Measurements from ENCODE around the gene PIGM.

The PIGM gene

DNA sequence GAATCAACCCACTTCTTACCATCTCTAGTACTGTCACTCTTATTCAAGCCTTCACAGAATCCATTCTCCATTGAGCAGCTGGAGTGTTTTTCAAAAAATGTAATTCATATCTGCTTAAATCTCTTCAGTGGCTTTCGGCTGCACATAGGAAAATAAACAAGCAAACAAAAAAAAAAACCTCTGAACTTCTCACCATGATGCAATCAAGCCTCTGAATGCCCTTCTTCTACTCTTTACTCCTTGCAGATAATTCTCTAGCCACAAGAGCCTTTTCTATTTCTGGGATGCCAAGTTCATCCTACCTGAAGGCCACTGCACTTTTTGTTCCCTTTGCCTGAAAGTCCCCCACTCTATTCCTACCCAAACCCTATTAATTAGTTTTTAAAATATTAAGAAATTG, 14.2 kb downstream of the PIGM start:
- Histone ChIP-seq H2BK120ac (ENCODE audit: low read depth, low read length) (no peak overlapping the region), H3K4me1 (ENCODE audit: control insufficient read depth in 2 of 2, insufficient read depth in 1 of 2, low read depth in 1 of 2, low read length in 2 of 2) (peaks cover 0 to 6% of the 10 kb centered on the region in 2 donors), H3K9me3 (replicated peaks in 1 of 2; ENCODE audit: control insufficient read depth in 2 of 2, insufficient read depth in 1 of 2, low read depth in 1 of 2, low read length in 2 of 2) (no peaks in the 10 kb centered on the region), H3K14ac (ENCODE audit: low read length) (no peak overlapping the region), H3K4ac (ENCODE audit: low read length) (no peak overlapping the region), H3K4me3 (ENCODE audit: low read length in 2 of 2) (no peak overlapping the region), H2BK5ac (ENCODE audit: low read length) (no peak overlapping the region), H3K18ac (ENCODE audit: low read length) (no peak overlapping the region), H2BK12ac (ENCODE audit: low read length) (no peak overlapping the region), H2AK5ac (ENCODE audit: low read depth, low read length) (no peak overlapping the region), H2BK15ac (ENCODE audit: low read length) (no peak overlapping the region), H3K79me1 (ENCODE audit: low read depth, low read length) (no peaks in the 10 kb centered on the region), H3K23ac (ENCODE audit: low read depth, low read length, poor library complexity) (no peak overlapping the region), H3K4me2 (ENCODE audit: insufficient read depth, low read length, poor library complexity, severe bottlenecking) (no peak overlapping the region), H2AFZ (ENCODE audit: low read length) (no peak overlapping the region), H3K27me3 (ENCODE audit: control insufficient read depth in 3 of 3, insufficient read depth in 3 of 3, low read depth in 1 of 3, low read length in 3 of 3) (peaks cover 0 to 68% (median 0%) of the 10 kb centered on the region in 3 experiments), H4K91ac (ENCODE audit: low read depth, low read length, poor library complexity) (no peak overlapping the region), H3K27ac (replicated peaks; ENCODE audit: low read length) (no peak overlapping the region), H3K36me3 (replicated peaks in 1 of 2; ENCODE audit: control insufficient read depth in 2 of 2, insufficient read depth in 2 of 2, low read length in 2 of 2) (no peaks in the 10 kb centered on the region), H3K9ac (ENCODE audit: low read depth, low read length, poor library complexity) (no peak overlapping the region), H4K8ac (ENCODE audit: low read depth, low read length) (no peak overlapping the region)
- DNase-seq (ENCODE audit: low spot score), result no peak
- WGBS, 2 donors (ENCODE audit: extremely low coverage in 2 of 2, insufficient read length in 2 of 2, insufficient replicate concordance in 1 of 2), result no CpG with 5 or more reads among the region's 1 CpG

DNA sequence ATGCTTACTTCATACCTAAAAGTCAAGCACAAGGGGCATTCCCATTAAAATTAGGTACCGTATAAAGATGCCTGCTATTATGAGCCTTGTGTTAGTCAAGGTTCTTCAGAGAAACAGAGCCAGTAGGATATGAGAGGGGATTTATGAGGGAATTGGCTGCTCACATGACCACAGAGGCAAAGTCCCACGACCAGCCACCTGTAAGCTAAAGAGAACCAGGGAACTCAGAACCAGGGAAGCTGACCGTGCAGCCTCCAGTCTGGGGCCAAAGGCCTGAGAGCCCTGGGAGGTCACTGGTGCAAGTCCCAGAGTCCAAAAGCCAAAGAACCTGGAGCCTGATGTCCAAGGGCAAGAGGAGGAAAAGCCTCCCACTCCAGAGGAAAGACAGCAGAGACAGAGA, 20.0 kb downstream of the PIGM start:
- H3K4me3 ChIP-seq (ENCODE audit: low read length in 2 of 2), result no peak overlapping the region
- no peaks in the 10 kb centered on the region for H3K4me1 ChIP-seq (ENCODE audit: control insufficient read depth in 2 of 2, insufficient read depth in 1 of 2, low read depth in 1 of 2, low read length in 2 of 2)
- H3K4ac ChIP-seq (ENCODE audit: low read length), result no peak overlapping the region
- H3K36me3 ChIP-seq (replicated peaks in 1 of 2; ENCODE audit: control insufficient read depth in 2 of 2, insufficient read depth in 2 of 2, low read length in 2 of 2), result no peaks in the 10 kb centered on the region
- no peak overlapping the region for H3K9ac ChIP-seq (ENCODE audit: low read depth, low read length, poor library complexity)
- no peaks in the 10 kb centered on the region for H3K9me3 ChIP-seq (replicated peaks in 1 of 2; ENCODE audit: control insufficient read depth in 2 of 2, insufficient read depth in 1 of 2, low read depth in 1 of 2, low read length in 2 of 2)
- H3K18ac ChIP-seq (ENCODE audit: low read length), result no peak overlapping the region
- no peak overlapping the region for H3K4me2 ChIP-seq (ENCODE audit: insufficient read depth, low read length, poor library complexity, severe bottlenecking)
- H2BK12ac ChIP-seq (ENCODE audit: low read length), result no peak overlapping the region
- H2BK15ac ChIP-seq (ENCODE audit: low read length), result no peak overlapping the region
- peaks cover 0 to 70% (median 0%) of the 10 kb centered on the region in 3 experiments for H3K27me3 ChIP-seq (ENCODE audit: control insufficient read depth in 3 of 3, insufficient read depth in 3 of 3, low read depth in 1 of 3, low read length in 3 of 3)
- no peak overlapping the region for H2BK5ac ChIP-seq (ENCODE audit: low read length)
- no peak overlapping the region for H3K27ac ChIP-seq (replicated peaks; ENCODE audit: low read length)
- H4K91ac ChIP-seq (ENCODE audit: low read depth, low read length, poor library complexity), result no peak overlapping the region
- no peak overlapping the region for H3K23ac ChIP-seq (ENCODE audit: low read depth, low read length, poor library complexity)
- no peak overlapping the region for H2BK120ac ChIP-seq (ENCODE audit: low read depth, low read length)
- no peak overlapping the region for H2AK5ac ChIP-seq (ENCODE audit: low read depth, low read length)
- H4K8ac ChIP-seq (ENCODE audit: low read depth, low read length), result no peak overlapping the region
- no peak for DNase-seq (ENCODE audit: low spot score)
- H3K79me1 ChIP-seq (ENCODE audit: low read depth, low read length), result no peaks in the 10 kb centered on the region
- no peak overlapping the region for H2AFZ ChIP-seq (ENCODE audit: low read length)
- H3K14ac ChIP-seq (ENCODE audit: low read length), result no peak overlapping the region
- no CpG with 5 or more reads among the region's 3 CpGs for WGBS, 2 donors (ENCODE audit: extremely low coverage in 2 of 2, insufficient read length in 2 of 2, insufficient replicate concordance in 1 of 2)

- H2BK120ac ChIP-seq (ENCODE audit: low read depth, low read length), result no peak overlapping the region
- H3K27ac ChIP-seq (replicated peaks; ENCODE audit: low read length), result no peak overlapping the region
- no peak overlapping the region for H3K4ac ChIP-seq (ENCODE audit: low read length)
- no peak overlapping the region for H2AK5ac ChIP-seq (ENCODE audit: low read depth, low read length)
- H3K79me1 ChIP-seq (ENCODE audit: low read depth, low read length), result no peaks in the 10 kb centered on the region
- H2BK12ac ChIP-seq (ENCODE audit: low read length), result no peak overlapping the region
- H3K23ac ChIP-seq (ENCODE audit: low read depth, low read length, poor library complexity), result no peak overlapping the region
- no peak overlapping the region for H3K9ac ChIP-seq (ENCODE audit: low read depth, low read length, poor library complexity)
- no peak overlapping the region for H2BK15ac ChIP-seq (ENCODE audit: low read length)
- DNase-seq (ENCODE audit: low spot score), result no peak
- no peak overlapping the region for H3K14ac ChIP-seq (ENCODE audit: low read length)
- no peak overlapping the region for H2BK5ac ChIP-seq (ENCODE audit: low read length)
- no peak overlapping the region for H3K4me3 ChIP-seq (ENCODE audit: low read length in 2 of 2)
- H3K9me3 ChIP-seq (replicated peaks in 1 of 2; ENCODE audit: control insufficient read depth in 2 of 2, insufficient read depth in 1 of 2, low read depth in 1 of 2, low read length in 2 of 2), result no peaks in the 10 kb centered on the region
- H2AFZ ChIP-seq (ENCODE audit: low read length), result no peak overlapping the region
- H3K18ac ChIP-seq (ENCODE audit: low read length), result no peak overlapping the region
- no CpG with 5 or more reads among the region's 2 CpGs for WGBS, 2 donors (ENCODE audit: extremely low coverage in 2 of 2, insufficient read length in 2 of 2, insufficient replicate concordance in 1 of 2)
- H3K27me3 ChIP-seq (ENCODE audit: control insufficient read depth in 3 of 3, insufficient read depth in 3 of 3, low read depth in 1 of 3, low read length in 3 of 3), result peaks cover 0 to 58% (median 0%) of the 10 kb centered on the region in 3 experiments
- no peaks in the 10 kb centered on the region for H3K36me3 ChIP-seq (replicated peaks in 1 of 2; ENCODE audit: control insufficient read depth in 2 of 2, insufficient read depth in 2 of 2, low read length in 2 of 2)
- no peak overlapping the region for H4K91ac ChIP-seq (ENCODE audit: low read depth, low read length, poor library complexity)
- H3K4me1 ChIP-seq (ENCODE audit: control insufficient read depth in 2 of 2, insufficient read depth in 1 of 2, low read depth in 1 of 2, low read length in 2 of 2), result no peaks in the 10 kb centered on the region
- H4K8ac ChIP-seq (ENCODE audit: low read depth, low read length), result no peak overlapping the region
- no peak overlapping the region for H3K4me2 ChIP-seq (ENCODE audit: insufficient read depth, low read length, poor library complexity, severe bottlenecking)
These were observed 22.0 kb downstream of the PIGM start for GRCh38 chr1:160009801-160010200.

- Histone ChIP-seq H3K27me3 (ENCODE audit: control insufficient read depth in 3 of 3, insufficient read depth in 3 of 3, low read depth in 1 of 3, low read length in 3 of 3) (peaks cover 0 to 54% (median 0%) of the 10 kb centered on the region in 3 experiments), H3K23ac (ENCODE audit: low read depth, low read length, poor library complexity) (no peak overlapping the region), H3K14ac (ENCODE audit: low read length) (no peak overlapping the region), H4K8ac (ENCODE audit: low read depth, low read length) (no peak overlapping the region), H3K36me3 (replicated peaks in 1 of 2; ENCODE audit: control insufficient read depth in 2 of 2, insufficient read depth in 2 of 2, low read length in 2 of 2) (no peaks in the 10 kb centered on the region), H3K4me3 (ENCODE audit: low read length in 2 of 2) (no peak overlapping the region), H2BK5ac (ENCODE audit: low read length) (no peak overlapping the region), H3K9me3 (replicated peaks in 1 of 2; ENCODE audit: control insufficient read depth in 2 of 2, insufficient read depth in 1 of 2, low read depth in 1 of 2, low read length in 2 of 2) (no peaks in the 10 kb centered on the region), H3K4me1 (ENCODE audit: control insufficient read depth in 2 of 2, insufficient read depth in 1 of 2, low read depth in 1 of 2, low read length in 2 of 2) (no peaks in the 10 kb centered on the region), H2BK120ac (ENCODE audit: low read depth, low read length) (no peak overlapping the region), H3K4me2 (ENCODE audit: insufficient read depth, low read length, poor library complexity, severe bottlenecking) (no peak overlapping the region), H3K79me1 (ENCODE audit: low read depth, low read length) (no peaks in the 10 kb centered on the region), H3K4ac (ENCODE audit: low read length) (no peak overlapping the region), H3K27ac (replicated peaks; ENCODE audit: low read length) (no peak overlapping the region), H2AK5ac (ENCODE audit: low read depth, low read length) (no peak overlapping the region), H3K9ac (ENCODE audit: low read depth, low read length, poor library complexity) (no peak overlapping the region), H2BK15ac (ENCODE audit: low read length) (no peak overlapping the region), H2AFZ (ENCODE audit: low read length) (no peak overlapping the region), H3K18ac (ENCODE audit: low read length) (no peak overlapping the region), H4K91ac (ENCODE audit: low read depth, low read length, poor library complexity) (no peak overlapping the region), H2BK12ac (ENCODE audit: low read length) (no peak overlapping the region)
- no peak for DNase-seq (ENCODE audit: low spot score)
- no CpG with 5 or more reads among the region's 2 CpGs for WGBS, 2 donors (ENCODE audit: extremely low coverage in 2 of 2, insufficient read length in 2 of 2, insufficient replicate concordance in 1 of 2)
These were observed 22.7 kb downstream of the PIGM start for GRCh38 chr1:160009081-160009480.
